ENCODE results near the gene RHOG.
A peak's percentile ranks its signal among the peaks of the same experiment; 100 is the strongest.

RHOG gene

GRCh38 chr11:3857628-3858027 is 16.9 kb upstream of the RHOG start:
- no peak for FAIRE-seq

GRCh38 chr11:3856856-3857553 is 16.2 kb upstream of the RHOG start:
- FAIRE-seq = no peak

- no peak for FAIRE-seq
Observed at GRCh38 chr11:3855808-3856491, 15.2 kb upstream of the RHOG start.

GRCh38 chr11:3854977-3855807 is 14.4 kb upstream of the RHOG start, which contains the start of gene STIM1:
Gene STIM1, plus strand, starts transcription at chr11:3855664. Its CDS starts 607 bp downstream, at chr11:3856271.
- peak; percentile 87 for FAIRE-seq

DNA sequence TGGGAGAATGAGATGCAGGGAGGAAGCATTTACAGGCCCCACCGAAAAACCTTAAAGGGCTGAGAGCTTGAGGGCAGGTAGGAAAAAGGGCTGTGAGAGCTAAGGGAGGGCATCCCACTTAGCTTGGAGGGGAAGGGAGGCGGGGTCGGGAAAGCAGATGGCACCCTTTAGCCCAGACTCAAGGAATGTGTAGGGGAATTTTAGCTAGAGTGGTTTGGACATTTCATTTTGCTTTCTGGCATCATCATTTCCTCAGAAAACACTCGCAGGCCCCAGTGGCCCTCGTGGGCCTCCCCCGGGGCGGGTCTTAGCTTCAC is 13.9 kb upstream of the RHOG start:
- FAIRE-seq = no peak

- FAIRE-seq = no peak
Observed at GRCh38 chr11:3853899-3854659, 13.3 kb upstream of the RHOG start.

- no peak for FAIRE-seq
Observed at GRCh38 chr11:3853545-3853842, 12.7 kb upstream of the RHOG start.

DNA sequence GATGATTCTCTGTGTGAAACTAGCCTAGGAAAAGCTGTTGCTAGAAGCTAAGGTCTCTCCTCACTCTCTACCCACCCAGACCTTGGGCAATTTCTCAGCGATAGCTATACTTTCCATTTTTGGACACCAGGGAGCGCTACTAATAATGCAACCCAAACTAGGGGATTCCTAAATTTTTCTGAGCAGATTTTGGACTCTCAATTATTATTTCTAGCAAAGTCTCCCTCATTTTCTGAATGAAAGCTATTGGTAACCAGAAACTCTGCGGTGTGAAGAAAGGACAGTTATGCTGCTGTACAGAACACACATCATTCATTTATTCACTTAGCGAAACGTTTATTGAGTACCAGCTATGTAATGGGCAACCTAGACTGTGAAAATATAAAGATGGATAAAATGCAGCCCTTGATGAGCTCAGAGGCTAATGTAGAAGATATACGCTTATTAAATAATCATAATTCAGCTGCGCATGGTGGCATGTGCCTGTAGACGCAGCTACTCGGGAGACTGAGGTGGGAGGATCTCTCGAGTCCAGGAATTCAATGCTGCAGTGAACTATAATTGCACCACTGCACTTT is 8.6 kb upstream of the RHOG start:
- FAIRE-seq = peak; percentile 93

DNA sequence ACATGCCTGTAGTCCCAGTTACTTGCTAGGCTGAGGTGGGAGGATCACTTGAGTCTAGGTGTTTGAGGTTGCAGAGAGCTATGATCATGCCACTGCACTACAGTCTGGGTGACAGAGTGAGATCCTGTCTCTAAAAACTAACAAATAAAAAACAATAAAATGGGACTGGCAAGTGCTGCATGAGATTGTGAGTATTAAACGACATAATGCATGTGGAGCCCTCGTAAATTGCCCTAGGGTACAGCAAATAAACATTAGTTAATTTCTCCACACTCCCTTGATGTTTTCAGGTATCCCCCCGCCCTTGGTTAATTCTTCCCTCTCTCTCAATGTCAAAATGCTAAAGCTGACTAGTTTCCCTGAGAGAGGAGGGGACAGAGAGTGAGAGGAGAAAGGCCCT is 4.9 kb upstream of the RHOG start:
- FAIRE-seq = no peak

GRCh38 chr11:3845246-3845645 is 4.5 kb upstream of the RHOG start:
- FAIRE-seq = no peak

DNA sequence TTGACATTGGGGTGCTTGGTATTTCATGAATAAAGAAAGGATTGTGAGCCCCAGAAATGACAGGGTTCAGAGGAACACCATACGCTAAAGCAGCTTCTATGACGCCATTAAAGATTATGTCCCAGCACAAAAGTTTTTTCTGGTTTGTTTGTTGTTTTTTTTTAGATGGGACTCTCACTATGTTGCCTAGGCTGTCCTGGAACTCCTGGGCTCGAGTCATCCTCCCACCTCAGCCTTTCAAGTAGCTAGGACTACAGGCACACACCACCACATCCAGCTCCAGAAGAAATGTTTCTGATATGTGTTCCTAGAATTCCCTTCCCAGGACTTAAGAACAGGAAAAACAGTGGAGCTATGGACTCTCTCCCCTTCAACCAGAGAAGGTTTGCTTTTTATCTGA is 2.6 kb upstream of the RHOG start:
- FAIRE-seq = no peak

GRCh38 chr11:3841426-3842350 is 929 bp upstream of the RHOG start:
- no peak for FAIRE-seq

DNA sequence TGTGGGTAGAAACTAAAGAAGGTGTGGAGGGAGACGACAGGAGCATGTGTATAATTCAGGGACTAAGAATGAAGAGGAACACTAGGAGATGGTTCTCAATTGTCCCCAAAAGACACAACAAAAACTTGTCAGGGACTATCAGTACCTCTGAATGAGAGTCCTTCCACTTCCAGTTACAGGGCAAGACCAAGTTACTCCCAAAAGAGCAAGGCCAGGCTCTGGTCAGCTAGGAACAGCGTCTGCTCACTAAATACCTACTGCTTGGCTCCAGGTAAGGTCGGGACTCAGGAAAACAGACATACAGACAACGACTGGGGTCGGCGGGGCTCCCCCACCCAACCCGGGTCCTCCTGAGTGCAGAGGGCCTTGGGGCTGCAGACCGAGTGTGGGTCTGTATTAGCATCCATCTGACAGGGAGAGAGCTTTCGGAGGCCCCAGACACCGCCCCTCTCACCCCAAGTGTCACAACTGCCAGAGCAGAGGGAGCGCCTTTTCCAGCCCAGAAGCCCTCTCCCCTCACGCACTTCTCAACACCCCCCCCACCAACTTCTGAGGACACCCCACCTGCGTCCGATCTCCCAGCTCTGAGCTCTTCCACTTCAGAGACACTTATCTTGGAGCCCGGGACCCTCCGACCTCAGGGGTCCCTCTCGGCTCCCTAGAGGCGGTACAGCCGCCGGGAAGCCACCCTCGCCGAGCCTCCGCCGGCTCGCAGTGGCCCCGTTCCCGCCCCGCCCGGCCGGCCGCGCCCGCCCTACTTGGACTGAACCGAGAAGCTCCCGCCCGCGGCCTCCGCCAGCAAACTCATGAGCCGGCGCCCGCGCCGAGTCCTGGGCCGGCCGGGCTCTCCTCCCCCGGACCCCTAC is 522 bp downstream of the RHOG start:
- FAIRE-seq = no peak

DNA sequence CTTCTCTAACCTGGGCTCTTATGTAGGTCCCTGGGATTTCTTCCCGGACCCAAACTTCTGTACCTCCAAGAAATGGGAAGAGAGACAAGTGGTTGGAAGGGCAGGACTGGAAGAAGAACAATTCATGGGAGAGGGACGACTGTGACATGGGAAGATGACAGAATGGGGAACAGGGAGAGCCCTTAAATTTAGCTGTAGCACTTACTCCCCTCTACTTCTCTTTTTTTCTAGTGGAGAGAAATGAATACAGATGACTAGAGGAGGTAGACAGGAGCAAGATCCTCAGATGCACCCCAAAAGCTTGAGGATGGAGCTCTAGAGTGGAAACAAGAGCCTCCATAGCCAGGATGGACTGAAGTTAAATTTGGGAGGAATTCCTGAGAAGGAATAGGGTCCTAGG is 2.3 kb downstream of the RHOG start:
- FAIRE-seq = no peak

- no peak for FAIRE-seq
Observed at GRCh38 chr11:3837793-3838192, 3.0 kb downstream of the RHOG start.

DNA sequence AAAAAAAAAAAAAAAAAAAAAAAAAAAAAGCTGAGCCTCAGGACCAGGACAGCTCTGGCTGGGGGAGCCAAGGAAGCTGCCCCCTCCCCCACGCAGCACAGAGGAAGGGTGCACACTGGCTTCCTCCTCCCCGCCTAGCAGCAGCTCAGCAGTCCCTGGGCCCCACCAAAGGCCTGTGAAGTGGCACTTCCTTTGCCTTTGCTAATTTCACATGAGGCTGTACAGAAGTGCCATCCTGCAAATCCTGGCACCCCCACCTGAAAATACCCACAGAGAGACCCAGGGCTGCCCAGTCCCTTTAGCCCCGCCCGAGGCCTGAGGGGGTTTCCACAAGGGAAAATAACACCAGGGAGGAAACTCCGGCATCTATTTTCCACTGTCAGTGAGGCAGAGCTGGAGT is 3.9 kb downstream of the RHOG start:
- FAIRE-seq = no peak

DNA sequence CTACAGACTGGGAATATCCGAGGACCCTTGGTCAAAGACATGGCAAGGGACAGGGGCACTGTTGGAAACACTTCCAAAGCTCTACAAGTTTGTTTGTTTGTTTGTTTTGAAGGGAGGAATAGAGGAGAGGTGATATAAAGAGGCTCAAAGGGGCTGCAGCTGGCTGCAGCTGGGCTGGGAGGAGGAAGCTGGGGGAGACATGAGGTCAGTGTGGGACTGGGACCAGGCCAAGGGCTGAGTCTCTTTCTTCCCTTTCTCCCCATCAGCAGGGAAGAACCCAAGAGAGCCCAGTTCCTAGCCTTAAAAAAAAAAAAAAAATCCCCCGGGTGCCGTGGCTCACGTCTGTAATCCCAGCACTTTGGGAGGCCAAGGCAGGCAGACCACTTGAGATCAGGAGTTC is 5.0 kb downstream of the RHOG start:
- no peak for FAIRE-seq

DNA sequence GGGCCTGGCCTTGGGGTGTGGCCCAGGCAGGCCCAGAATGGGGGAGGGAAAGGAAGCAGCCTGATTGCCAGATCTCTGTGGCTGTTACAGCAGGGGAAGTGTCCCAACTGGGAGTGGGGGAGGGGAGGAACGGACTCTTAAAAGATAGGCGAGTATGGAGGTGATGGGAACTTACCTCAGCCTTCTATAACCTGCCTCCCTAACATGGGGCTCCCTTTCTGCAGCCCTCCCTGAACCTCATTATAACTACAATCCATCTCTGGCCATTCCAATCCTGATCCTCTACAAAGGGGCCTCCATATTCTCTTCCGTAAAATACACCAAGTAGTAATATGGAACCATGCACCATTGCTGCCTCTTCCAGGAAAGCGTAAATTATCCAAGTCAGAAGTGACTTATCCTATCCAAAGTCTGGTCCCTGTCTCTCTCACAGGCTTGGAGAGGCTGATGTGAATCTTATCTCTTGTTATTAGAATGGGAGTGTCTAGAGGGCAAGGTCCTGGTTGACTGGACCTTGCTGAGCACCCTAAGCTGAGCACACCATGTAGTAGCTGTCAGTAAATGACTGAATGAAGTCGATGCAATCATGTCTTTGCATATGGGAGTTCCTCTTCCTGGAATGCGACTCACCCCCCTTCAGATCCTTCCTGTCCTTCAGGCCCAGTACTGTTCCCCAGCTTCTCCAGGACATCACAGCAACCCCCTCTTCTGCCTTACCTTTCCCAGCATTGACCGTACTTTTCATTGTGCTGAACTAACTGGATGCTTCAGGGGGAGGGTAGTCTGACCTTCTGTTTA is 5.9 kb downstream of the RHOG start:
- no peak for FAIRE-seq

DNA sequence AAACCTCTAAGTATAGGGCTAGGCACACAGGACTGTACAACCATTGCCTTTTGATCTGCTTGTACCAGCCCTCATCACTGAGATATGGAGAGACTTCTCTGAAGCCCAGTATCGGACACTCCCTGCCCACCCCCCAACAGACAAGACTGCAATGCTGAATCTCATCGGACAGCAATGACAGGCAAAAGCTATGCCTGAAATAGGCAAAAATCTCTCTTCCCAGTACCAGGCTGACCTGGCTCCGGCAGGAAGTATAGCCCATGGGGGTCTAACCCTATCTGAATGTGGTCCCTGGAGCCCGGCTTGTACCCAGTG is 6.5 kb downstream of the RHOG start:
- no peak for FAIRE-seq

- no peak for FAIRE-seq
Observed at GRCh38 chr11:3833449-3833848, 7.3 kb downstream of the RHOG start.

Measured in G401.6 (cell line).